HG03558 (cell line): ENCODE data around the gene TACR1.
"Not testable (repeated sequence)": the region's sequence is repeated elsewhere in the genome, so short reads cannot be mapped to it uniquely, and the experiment has no call there.

Experiments used
- ATAC-seq: cut with Tn5 transposase; IDR thresholded peaks from one replicate; pipeline ENCODE4 v1.9.1; 2021; ENCODE audit warnings: moderate number of reproducible peaks; ENCODE audit not compliant: unreplicated experiment; ENCODE audit errors: extremely low read depth

TACR1 gene

GRCh38 chr2:75200140-75201096, 1.1 kb upstream of the TACR1 start:
- ATAC-seq: no peak

- no peak for ATAC-seq
Observed at GRCh38 chr2:75195076-75195691, 4.1 kb downstream of the TACR1 start.

GRCh38 chr2:75194184-75194868, 5.0 kb downstream of the TACR1 start:
- no peak for ATAC-seq

DNA sequence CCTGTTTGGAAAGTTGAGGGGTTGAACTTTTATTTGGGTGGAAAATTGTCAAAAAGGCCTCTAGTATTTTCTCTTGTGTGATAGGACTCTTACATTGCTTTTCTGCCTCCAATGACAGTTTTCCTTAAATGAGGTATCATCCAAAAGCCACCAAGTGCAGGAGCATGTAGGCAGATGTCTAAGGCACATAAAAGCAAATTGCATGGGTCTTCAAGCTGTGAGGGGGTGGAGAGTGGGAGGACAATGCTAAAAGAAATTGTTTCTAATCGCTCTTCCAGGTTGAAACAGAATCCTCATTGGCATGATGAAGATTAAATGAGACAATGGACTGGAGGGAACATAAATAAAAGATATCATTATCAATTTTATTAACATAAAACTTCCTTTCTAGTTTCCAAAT, 6.8 kb downstream of the TACR1 start:
- ATAC-seq: no peak

- no peak for ATAC-seq
Observed at GRCh38 chr2:75190271-75190990, 8.9 kb downstream of the TACR1 start.

- no peak for ATAC-seq
Observed at GRCh38 chr2:75186821-75187220, 12.5 kb downstream of the TACR1 start.

GRCh38 chr2:75182606-75183005, 16.7 kb downstream of the TACR1 start:
- no peak for ATAC-seq

GRCh38 chr2:75180476-75180875, 18.8 kb downstream of the TACR1 start:
- no peak for ATAC-seq

DNA sequence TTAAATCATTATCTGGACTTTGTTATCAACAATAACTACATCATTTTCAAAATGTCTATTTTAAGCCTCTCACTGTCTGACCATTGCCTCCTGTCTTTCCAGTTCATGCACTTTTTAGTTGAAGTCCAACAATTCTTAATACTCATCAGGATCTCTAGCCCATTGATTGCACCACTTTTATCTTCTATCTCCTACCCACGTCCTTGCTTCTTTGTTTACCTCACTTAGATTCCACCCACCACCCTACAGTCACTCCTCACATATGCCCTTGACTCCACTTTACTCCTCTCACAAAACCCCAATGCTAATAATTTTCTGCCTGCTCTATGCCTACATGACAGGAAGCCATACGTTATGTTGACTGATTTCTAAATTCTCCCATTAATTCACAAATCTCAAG, 21.9 kb downstream of the TACR1 start:
- no peak for ATAC-seq

DNA sequence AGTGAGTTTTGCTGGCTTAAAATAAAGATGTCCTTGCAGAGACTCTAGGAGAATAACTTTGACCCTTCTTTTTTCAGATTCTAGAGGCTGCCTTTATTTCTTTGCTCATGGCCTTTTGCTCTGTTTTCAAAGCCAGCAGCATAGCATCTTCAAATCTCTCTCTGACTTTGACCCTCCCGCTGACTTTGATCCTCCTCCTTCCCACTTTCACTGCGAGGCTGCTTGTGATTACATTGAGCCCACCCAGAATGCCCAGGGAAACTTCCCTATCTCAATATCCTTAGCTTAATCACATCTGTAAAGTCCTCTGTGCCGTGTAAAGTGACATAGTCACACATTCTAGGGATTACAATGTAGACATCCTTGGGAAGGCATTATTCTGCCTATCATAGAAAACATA, 23.9 kb downstream of the TACR1 start:
- ATAC-seq: no peak

GRCh38 chr2:75174981-75175380, 24.3 kb downstream of the TACR1 start:
- no peak for ATAC-seq

DNA sequence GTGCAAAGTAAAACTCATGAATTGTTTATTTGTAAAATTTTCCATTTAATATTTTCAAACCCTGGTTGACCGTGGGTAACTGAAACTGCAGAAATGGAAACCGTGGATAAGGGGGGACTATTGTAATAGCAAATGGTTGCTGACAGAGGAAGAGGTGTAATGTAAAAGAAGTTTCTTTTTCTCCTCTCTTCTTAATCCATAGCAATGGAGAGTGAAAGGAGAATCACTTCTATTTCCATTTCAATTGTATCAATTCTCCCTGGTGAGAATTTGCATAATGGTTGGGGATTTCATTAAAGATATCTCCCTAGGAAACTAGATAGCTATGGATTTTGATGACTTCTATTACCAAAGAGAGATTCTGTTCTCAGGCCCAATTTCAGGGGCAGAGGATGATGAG, 24.8 kb downstream of the TACR1 start:
- no peak for ATAC-seq

- no peak for ATAC-seq
Observed at GRCh38 chr2:75173740-75174139, 25.6 kb downstream of the TACR1 start.

DNA sequence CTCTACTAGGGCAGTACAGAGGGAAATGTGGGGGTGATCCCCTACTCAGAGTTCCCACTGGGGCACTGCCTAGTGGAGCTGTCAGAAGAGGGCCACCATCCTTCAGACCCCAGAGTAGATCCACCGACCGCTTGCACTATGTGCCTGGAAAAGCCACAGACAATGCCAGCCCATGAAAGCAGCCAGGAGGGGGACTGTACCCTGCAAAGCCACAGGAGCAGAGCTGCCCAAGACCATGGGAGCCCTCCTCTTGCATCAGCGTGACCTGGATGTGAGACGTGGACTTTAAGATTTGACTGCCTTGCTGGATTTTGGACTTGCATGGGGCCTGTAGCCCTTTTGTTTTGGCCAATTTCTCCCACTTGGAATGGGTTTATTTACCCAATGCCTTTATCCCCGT, 27.9 kb downstream of the TACR1 start:
- ATAC-seq: not testable (repeated sequence)

DNA sequence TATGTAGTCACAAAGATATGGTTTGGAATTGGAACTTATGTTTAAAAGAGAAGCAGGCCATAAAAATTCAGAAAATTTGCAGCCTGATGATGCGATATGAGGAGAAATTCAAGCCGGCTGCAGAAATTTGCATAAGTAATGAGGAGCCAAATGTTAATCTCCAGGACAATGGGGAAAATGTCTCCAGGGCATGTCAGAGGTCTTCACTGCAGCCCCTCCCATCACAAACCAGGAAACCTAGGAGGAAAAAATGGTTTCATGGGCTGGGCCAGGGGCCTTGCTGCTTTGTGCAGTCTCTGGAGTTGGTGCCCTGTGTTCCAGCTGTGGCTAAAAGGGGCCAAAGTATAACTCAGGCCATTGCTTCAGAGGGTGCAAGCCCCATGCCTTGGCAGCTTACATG, 28.4 kb downstream of the TACR1 start:
- no peak for ATAC-seq

- ATAC-seq: no peak
Observed at GRCh38 chr2:75168186-75168585, 31.1 kb downstream of the TACR1 start.

GRCh38 chr2:75166491-75166890, 32.8 kb downstream of the TACR1 start:
- no peak for ATAC-seq

GRCh38 chr2:75162897-75163296, 36.4 kb downstream of the TACR1 start:
- no peak for ATAC-seq

GRCh38 chr2:75162259-75162658, 37.1 kb downstream of the TACR1 start:
- ATAC-seq: no peak

DNA sequence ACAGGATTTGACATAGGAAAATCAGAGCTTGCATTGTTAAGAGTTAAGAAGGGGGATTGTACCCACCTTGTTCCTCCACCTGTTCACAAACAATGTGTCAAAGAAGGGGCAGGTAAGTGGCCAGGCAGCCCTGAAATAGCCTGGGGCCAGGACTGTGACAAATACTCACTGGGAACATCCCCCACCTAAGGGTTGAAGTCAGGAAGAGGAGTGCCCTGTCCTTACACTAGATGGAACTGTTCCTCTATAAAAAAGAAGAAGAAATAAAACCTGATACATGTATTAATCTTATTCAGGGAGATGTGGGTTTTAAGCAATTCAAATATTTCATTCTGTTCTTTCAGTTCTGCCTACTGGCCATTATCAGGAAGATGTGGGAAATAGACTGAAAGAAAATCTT, 41.9 kb downstream of the TACR1 start:
- no peak for ATAC-seq
